HG03558 (cell line): ENCODE data around the gene PIK3AP1.

Experiments used
- ATAC-seq: cut with Tn5 transposase; IDR thresholded peaks from one replicate; pipeline ENCODE4 v1.9.1; 2021; ENCODE audit warnings: moderate number of reproducible peaks; ENCODE audit not compliant: unreplicated experiment; ENCODE audit errors: extremely low read depth

Gene PIK3AP1

DNA sequence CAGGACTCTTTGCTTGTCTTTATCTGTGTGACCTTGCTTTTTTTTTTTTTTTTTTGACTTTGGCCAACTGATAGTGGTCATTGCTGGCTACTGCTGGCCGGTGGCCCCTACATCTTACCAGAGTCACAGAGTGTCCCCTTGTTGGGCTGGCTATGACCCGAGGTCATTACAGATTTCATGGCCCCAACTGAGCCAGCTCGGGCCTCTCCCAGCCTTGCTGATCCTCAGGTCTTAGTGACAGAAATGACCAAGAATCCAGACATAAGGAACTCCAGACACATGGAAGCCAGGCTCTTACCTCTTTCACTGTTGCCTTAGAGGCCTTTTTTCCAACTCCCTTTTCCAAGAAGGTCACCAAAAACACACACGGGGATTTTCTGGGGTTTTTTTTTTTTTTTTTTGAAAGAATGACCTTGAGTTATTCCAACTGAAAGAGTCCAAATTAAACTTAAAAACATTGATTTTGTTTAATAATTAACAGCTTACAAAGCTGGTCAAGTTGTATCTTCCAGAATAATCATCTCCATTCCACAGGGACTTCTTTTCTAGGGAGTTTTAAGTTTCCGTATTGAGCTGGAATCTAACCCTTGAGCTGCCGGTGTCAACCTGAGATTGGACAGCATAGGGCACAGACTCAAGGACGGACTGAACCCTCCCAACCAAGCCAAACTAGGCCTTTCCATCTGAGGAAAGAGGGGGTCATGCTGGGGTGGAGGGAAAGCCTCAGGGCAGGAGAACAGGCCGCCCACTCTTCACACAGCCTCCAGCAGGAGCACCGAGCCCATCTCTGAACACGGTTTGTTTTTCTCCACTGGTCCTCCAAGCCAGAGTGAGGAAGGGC is 43.8 kb downstream of the PIK3AP1 start:
- ATAC-seq, result no peak

DNA sequence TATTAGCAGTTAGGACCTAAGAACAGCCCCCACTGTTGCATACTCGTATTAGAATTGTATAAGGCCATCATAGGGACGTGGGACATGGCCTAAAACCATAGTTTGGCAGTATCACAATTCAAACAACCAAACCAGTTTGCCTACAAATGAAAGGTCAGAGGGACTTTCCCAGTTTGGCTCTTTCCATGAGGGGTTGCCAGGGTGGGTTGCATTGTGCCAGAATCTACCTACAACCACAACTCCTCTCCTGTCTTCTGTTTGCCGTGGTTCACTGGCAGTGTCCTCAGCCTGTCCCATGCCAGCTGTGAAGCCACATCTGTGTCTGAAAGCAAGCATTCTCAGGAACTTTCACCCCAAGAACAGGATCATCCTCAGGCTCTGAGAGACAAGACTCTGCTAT is 44.5 kb downstream of the PIK3AP1 start:
- ATAC-seq, result no peak

DNA sequence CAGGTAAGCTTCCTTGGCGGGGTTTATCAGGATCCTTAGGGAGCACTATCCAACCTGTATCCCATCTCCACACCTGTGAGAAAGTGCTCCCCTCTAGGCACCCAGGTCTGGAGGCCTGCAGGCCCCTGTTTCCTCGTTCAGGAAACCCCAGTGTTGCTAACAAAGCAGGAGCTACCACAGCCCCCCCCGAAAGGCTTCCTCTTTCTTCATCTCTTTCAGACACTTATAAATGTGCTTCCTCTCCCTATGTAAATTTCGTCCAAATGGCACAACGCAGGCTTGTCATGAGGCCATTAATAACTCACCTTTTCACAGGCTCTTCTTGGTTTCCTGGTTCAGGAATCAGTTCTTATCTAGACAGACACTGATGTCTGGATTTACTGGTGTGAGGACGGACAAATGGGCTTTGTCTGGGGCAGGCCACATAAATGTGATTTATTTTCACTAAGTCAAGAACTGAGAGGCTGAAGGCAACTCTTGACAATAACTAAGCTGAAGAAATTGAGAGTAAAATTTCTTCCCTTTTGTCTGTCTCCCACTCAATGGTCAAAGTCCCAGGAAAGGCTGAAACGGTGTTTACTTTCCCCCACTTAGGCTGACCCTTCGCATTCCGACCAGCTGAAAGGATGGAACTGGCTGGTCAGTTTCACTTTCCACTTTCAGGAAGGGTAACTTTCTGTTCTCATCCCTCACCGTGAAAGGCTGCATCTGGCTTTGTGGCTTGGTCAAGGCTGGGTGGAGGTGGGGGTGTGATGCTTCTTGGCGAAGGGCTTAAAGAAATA is 46.8 kb downstream of the PIK3AP1 start:
- peak; percentile 51 for ATAC-seq

DNA sequence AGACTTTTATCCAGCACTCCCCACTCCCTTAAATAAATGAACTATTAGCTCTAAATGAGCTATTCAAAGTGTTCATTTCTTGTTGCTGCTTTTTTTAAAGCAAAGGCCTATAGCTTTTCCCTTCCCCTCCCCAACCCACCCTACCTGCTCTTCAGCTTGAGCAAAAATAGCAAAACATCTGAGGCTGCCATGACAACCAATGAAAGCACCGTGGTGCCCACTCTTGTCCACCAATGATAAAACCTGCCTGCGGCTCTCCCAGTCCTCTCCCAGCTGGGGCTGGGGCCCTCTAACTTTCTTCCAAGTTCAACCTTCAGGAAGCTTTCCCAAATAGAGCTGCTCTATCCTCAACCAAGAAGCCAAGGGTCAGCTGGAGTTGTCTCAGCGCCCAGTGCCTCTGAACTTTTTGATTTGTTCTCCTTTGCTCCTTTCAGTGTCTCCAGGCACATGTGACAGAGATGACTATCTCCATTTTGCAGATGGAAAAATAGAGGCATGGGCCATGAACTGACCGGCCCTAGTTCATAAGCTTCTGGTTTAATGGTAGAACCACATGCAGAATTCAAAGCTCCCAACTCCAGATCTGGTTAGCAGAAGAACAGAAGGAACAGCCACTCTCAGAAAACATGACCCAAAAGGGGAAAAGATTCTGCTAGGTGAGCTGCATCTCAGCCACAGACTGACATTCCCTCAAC is 47.7 kb downstream of the PIK3AP1 start:
- ATAC-seq, result no peak

DNA sequence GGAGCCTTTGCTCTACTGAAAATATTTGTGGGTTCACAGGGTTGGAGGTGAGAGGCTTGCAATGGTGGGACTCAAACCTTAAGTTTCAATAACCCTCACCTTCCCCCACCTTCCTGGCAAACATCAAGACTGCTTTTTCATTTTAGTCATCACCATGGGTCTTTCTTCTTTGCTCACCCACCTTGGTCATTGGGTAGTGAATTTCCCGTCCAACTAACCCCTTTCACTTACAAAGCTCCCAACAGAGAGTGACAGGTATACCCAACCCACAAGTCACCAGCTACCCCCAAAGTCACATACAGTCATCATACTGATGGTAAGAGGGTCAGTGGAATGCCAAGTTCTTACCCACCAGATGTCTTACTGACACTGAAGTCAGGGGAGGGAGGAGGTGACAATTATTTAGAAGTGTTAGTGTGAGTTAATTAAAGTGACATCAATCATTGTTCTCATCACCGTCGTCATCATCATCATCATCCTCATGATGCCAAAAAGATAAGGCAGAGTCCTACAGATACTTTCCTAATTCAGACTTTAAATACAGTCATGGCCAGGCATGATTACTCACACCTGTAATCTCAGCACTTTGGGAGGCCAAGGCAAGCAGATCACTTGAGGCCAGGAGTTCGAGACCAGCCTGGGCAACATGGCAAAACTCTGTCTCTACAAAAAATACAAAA is 49.0 kb downstream of the PIK3AP1 start:
- ATAC-seq, result no peak

DNA sequence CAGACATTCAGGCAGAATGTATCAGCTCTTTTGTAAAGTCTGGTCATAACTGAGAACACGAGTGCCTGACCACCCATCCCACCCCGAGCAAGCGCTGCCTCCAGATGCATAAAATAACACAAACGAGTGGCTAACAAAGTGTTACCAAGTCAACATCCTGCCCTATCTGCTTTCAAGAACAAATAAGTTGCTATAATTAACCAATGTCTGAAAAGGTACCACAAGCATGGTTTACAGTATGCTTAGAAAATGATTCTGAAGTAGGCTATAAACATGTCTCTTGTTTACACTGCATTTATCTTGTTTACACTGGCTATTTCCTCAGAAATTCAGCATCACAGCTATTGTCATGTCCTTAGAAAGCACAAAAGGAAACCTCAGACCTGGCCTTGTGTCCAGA is 49.5 kb downstream of the PIK3AP1 start:
- ATAC-seq, result no peak

DNA sequence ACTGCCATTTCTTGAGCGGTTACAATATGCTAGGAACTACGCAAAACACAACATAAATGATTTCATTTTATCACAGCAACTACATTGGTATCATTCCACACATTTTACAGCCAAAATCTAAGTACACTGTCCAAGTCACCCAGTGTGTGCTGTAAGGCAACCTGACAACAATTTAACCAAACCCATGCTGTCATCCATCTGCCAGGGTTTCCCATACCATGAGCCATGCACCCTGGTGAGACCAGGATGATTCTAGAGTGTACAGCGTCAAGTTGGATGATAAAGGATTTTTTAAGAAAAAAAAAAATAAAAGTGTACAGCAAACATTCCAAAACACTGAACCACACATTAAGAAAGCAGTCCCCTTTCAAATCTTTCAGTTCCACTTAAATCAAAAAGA is 52.9 kb downstream of the PIK3AP1 start:
- ATAC-seq, result no peak

DNA sequence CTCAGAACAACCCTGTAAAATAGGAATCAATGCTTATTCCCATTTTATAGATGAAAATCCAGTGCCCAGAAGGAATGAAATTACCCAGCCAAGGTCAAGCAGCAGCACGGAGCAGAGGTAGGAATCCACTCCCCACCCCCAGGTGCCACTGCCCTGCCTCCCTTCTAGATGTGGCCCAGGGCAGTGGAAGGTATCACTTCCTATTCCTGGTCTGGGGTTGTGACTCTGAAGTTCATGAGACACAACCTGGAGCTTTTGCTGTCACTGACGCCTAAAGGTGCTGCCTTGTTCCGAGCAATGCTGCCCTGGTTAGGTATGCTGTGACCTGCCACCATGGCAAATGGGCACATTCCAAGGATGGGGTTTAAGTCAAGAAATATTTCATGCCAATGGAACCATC is 53.6 kb downstream of the PIK3AP1 start:
- ATAC-seq, result no peak

DNA sequence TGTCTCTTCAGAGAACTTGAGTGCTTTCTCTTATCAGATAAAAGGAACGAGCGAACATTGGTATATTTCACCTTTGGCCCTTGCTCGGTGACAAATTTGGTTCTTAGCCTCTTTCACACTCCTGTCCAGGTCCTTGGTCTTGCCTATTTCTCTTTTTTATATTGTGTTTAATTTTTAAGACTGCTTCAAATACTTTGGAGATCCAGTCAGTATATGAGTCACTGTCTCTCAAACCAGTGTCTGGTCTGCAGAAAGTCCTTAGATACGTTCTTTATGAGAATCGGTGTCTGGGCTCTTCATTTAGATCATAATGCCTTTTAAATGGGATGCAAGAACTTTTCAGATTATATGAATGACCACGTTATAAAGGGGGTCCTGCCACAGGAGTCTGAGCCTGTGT is 55.0 kb downstream of the PIK3AP1 start:
- ATAC-seq, result no peak

DNA sequence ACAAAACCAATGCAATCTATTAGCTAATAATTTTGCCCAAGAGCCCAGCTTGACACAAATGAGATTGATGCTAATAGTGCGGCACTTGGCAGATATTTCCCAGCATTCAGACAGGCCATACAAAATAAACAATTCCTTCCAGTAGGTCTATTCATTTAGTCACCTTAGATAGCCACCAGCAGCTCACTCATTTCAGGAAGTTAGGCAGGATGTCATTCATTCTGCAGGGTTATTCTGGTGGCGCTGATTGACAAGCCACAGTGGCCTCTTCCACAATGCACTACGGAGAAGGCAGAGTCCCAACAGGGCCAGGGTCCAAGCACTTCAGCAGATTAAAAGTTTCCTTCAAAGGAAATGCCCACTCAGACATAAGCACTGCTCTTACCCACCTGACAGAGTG is 55.8 kb downstream of the PIK3AP1 start:
- ATAC-seq, result no peak

DNA sequence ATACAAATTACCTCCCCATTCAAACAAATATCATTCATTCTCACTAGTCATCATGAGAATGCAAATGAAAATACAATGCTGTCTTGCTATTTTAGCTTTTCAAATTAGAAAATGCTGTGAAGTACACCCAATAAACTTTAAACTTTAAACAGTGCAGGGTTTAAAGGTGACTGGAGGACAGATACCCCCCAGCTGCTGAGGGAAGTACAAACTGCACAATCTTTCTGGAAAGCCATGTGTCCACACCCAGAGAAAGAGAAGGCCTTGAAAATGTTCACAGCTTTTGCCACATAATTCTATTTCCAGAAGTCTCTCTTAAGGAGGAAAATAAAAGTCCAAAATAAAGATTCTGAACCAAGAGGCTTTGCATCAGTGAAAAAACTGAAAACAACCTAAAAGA is 56.5 kb downstream of the PIK3AP1 start:
- ATAC-seq, result no peak

DNA sequence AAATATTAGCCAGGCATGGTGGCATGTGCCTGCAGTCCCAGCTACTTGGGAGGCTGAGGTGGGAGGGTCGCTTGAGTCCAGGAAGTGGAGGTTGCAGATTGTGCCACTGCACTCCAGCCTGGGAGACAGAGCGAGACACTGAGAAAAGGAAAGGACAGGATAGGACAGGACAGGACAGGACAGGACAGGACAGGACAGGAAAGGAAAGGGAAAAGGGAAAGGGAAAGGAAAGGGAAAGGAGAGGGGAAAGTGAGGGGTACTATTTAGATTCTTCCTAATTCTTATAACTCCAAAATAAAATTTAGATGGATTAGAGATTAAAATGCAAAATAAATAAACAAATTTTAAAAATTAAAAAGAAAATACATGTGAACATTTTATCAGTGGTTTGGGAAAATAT is 58.7 kb downstream of the PIK3AP1 start:
- no peak for ATAC-seq

DNA sequence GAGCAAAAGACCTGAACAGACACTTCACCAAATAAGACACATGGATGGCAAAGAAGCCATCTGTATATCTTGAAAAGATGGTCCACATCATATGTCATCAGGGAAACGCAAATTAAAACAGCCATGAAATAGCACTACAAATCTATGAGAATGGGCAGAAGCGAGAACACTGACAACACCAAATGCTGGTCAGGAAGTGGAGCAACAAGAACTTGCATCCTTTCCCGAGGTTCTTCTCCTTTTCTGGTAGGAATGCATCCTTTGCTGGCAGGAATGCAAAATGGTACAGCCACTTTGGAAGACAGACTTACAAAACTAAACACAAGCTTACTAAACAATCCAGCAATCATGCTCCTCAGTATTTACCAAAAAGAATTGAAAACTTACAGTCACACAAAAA is 60.0 kb downstream of the PIK3AP1 start:
- ATAC-seq, result no peak

DNA sequence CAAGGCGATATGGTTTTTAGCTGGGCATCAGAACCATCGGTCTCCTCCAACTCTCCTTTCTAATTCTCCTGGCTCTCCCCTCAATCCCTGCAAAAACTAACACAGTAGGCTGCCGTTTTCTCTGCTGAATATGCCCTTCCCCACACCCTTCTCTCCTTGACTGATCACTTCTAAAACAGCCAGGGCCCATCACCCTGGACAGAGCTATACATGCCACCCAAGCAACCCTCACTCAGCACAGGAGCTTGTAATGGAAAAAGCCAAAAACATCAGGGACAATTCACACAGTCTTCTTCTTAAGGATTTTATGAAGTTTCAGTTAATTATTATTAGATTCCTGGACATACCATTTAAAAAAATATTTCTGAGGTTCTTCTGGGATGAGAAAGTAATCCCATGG is 61.5 kb downstream of the PIK3AP1 start:
- ATAC-seq, result no peak

DNA sequence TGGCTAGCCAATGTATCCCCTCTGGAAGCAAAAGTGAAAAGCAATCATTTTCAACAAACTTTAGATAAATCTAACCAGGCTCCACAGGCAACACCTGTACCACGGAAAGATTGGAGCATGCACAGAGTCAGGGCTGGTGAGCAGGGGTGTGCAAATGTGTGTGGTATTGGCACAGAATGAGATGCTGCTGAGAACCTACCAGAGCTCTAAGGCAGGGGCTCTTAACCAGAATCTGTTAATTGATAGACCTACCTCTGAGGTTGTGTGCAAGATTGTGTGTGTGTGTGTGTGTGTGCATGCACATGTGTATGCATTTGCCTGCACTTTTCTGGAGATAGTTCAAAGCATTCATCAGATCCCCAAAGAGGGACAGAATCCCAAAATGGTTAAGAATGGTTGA is 62.9 kb downstream of the PIK3AP1 start:
- ATAC-seq, result no peak

DNA sequence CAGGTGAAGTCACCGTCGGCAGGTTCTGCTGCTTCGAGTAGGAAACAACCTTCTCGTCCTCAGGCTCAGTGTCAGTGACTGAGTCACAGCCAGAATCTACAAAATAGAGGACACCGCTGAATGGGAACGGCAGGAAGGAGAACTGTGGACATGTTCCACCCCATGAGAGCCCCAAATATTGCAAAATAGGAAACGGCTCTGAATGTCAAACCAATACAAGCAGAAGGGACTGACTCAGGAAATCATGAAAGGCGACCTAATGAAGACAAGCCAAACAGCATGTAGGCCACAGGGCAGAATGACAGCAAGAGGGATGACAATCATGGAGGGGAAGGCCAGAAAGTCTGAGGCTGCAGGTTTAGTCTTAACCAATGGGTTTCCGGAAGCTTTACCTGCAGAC is 63.5 kb downstream of the PIK3AP1 start:
- no peak for ATAC-seq

DNA sequence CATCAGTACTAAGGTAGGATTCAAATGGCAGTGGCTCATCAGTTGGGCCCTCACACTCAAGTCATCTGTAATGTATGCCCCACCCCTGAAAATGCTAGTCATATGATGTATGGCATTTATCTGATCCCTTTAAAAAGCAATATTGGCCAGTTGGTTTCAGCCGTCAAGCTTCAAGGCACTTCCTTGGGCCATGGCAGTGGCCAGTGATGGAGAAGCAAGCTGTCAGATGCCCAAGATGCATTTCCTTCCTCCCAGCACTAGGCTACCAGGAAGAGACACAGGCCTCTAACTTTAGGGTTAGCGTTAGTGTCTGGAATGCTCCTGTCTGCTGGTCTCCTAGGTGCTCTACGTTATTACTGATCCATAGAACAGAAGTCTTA is 64.1 kb downstream of the PIK3AP1 start:
- no peak for ATAC-seq

DNA sequence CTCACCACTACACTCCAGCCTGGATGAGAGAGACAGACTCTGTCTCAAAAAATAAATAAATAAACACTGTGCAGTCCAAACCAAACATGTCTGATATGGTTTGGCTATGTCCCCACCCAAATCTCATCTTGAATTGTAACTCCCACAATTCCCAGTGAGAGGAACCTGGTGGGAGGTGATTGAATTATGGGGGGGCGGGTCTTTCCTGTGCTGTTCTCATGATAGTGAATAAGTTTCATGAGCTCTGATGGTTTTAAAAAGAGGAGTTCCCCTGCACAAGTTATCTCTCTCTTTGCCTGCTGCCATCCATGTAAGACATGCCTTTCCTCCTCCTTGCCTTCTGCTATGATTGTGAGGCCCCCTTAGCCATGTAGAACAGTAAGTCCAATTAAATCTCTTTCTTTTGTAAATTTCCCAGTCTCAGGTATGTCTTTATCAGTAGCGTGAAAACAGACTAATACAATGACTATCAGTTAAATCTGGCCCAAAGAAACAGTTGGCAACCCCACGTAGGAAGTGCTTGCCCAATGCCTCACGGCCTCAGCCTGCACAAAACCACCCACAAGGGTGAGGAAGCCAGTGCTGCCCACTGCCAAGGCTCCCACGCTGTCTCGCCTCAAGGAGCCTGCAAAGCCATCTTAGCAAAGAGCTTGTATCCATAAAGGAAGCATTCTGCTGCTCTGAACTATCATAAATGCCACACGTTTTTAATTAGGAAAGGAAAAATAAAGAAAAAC is 64.7 kb downstream of the PIK3AP1 start:
- no peak for ATAC-seq

DNA sequence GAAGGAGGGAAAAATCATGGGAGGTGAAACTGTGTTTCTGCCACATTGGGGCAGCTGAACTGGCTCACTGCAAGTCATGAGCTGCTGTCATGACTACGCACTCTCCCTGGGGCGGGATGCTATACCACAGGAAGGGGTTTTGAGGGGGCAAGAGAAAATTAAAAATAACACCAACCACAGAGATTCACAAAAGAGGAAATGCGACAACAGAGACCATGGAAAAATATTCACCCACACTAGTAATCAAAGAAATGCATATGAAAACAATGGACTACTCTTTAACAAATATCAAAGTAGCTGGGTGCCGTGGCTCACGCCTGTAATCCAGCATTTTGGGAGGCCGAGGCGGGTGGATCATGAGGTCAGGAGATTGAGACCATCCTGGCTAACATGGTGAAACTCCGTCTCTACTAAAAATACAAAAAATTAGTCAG is 68.3 kb downstream of the PIK3AP1 start:
- peak; percentile 42 for ATAC-seq

DNA sequence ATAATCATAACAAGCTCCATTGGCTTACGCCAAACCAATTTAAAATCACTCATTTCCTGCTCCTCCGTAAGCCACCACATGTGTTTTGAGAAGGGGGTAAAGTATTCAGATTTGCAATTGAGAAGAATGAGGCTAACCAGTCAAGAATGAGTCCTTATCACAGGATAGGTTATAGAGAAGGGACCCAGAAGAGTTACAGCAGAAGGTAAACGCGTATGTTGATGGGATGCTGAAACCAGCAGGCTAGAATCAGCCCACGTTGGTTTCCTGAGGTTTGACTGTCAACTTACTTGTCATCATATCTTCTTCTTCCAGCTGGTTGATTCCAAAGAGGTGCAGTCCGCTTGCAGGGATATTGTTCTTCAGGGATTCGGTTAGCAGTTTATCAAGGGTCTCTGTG is 69.4 kb downstream of the PIK3AP1 start:
- no peak for ATAC-seq
